ENCODE measurements around the gene TRIM38. TPM values are rescaled to one million over a fixed set of nuclear protein-coding genes. Genes with fewer than 3 reads are reported as not detected.

Gene TRIM38
- total RNA-seq, 1 donor from 2014 or later = 2.3 TPM

DNA sequence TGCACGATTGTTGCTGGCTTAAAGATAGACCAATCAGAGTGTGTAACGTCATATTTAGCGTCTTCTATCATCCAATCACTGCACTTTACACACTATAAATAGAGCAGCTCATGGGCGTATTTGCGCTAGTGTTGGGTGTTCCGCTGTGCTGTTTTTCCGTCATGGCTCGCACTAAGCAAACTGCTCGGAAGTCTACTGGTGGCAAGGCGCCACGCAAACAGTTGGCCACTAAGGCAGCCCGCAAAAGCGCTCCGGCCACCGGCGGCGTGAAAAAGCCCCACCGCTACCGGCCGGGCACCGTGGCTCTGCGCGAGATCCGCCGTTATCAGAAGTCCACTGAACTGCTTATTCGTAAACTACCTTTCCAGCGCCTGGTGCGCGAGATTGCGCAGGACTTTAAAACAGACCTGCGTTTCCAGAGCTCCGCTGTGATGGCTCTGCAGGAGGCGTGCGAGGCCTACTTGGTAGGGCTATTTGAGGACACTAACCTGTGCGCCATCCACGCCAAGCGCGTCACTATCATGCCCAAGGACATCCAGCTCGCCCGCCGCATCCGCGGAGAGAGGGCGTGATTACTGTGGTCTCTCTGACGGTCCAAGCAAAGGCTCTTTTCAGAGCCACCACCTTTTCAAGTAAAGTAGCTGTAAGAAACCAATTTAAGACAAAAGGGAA is 57.9 kb downstream of the TRIM38 start:
- intact Hi-C loops (cut with DNase I) = no loop called here
- DNase-seq (peak; percentile 86), ATAC-seq (ENCODE audit: poor library complexity) (peak; percentile 74)

DNA sequence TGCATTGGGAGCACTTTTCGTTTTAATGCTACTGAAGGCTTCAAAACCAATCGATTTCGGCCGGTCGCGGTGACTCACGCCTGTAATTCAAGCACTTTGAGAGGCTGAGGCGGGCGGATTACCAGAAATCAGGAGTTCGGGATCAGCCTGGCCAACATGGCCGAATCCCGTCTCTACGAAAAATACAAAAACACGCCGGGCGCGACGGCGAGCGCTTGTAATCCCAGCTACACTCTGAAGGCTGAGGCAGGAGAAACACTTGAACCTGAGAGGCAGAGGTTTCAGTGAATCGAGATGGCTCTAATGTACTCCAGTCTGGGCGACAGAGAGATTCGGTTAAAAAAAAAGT is 58.4 kb downstream of the TRIM38 start:
- ATAC-seq (ENCODE audit: poor library complexity) (peak; percentile 16), DNase-seq (peak; percentile 78)
- intact Hi-C loops (cut with DNase I) = no loop called here

DNA sequence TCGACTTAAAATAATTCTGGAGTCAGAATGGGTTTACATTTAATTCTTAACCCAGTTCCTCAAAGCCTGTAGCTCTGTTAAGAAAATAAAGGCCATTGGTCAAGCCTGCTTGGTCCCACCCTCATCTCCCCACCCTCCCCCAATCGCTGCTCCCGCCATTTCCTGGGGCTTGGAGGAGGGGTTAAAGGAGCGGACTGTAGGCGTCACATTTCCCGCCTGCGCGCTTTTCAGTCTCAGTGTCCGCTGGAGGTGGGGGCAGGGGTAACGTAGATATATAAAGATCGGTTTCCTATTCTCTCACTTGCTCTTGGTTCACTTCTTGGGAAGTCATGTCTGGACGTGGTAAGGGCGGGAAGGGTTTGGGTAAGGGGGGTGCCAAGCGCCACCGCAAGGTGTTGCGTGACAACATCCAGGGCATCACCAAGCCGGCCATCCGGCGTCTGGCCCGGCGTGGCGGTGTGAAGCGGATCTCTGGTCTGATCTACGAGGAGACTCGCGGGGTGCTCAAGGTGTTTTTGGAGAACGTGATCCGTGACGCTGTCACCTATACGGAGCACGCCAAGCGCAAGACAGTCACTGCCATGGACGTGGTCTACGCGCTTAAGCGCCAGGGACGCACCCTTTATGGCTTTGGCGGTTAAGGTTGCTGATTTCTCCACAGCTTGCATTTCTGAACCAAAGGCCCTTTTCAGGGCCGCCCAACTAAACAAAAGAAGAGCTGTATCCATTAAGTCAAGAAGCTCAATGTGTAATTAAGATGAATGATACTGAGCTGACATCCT is 58.9 kb downstream of the TRIM38 start:
- peak; percentile 94 for DNase-seq
- intact Hi-C loops (cut with DNase I) = no loop called here
- peak; percentile 83 for ATAC-seq (ENCODE audit: poor library complexity)

DNA sequence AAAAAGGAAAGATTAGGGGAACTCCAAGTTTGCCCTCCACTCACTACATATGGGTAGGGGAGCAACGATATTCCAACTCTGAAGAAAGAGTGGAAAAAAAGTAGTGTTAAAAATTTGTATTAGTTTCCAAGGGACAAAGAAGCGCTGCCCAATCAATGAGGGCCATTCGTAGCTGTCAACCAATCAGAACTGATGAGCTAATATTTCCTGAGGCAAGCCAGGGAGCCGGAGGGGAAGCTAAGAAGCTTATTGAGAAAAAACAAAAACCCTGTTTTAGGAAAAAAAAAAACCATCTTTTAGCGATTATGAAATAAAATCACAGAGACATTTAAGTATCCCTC is 59.5 kb downstream of the TRIM38 start:
- intact Hi-C loops (cut with DNase I) = no loop called here
- peak; percentile 37 for ATAC-seq (ENCODE audit: poor library complexity)
- peak; percentile 48 for DNase-seq

DNA sequence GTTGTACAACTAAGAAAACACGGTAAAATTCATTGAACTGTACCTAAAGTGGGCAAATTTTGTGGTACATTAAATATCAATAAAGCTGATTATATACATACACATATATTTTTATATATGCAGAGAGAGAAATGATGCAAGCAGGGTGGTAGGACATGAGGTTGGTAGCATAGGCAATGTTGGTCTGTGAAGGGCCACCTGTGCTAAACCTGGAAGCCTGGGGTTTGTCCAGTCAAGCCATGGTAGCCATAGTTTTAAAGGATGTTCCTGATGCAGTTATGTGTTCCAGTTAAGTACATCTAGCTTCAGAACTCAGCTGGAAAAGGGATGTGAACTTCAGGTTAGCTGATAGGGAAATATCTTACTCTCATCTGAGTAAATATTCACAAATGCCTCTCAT is 60.1 kb downstream of the TRIM38 start:
- ATAC-seq (ENCODE audit: poor library complexity) (no peak), DNase-seq (no peak)
- intact Hi-C loops (cut with DNase I) = no loop called here

DNA sequence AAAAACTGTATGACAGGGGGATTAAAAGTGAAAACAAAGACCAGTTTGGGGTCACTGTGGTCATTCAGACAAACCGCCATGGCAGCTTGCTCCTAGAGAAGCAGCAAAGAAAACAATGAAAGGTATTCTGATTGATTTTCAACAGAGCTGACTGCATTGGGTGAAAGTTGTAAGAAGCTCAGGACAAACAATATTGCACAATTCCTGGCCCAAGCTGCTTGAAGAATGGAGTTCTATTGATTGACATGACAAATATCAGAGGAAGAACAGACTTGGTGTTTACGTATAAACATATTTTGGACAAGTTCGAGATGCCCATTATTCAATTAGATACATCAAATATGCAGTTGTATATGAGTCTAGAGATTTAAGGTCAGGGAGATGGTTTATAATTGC is 62.0 kb downstream of the TRIM38 start:
- intact Hi-C loops (cut with DNase I) = no loop called here
- no peak for ATAC-seq (ENCODE audit: poor library complexity)
- no peak for DNase-seq

DNA sequence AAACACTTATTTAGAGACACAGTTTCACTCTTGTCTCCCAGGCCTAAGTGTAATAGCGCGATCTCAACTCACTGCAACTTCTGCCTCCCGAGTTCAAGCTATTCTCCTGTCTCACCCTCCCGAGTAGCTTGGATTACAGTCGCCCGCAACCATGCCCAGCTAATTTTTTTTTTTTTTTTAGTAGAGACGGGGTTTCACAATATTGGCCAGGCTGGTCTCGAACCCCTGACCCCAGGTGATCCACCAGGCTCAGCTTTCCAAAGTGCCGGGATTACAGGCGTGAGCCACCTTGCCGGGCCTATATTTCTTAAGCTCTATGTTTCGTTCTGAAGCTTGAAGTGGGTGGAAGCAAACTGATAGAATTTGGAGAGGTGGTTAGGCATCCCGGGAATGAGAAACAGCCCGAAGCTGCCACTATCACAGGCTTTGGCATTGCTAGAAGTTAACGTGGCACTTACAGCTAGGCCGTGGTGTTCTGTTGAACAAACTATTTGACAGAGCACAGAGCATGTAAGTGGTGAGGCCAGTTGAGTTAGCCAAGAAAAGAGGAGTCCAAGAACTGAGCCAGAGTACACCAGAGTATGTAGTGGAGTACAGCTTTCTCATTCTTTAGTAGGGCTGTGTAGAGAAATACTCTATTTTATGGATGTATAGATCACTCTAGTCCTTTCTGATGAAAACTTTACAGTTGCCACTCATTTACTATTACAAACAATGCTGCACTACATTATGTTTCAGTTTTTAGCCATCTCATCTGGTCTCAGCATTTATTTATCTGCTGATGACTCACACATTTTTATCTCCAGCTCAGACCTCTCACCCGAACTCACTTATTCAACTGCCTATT is 62.7 kb downstream of the TRIM38 start:
- DNase-seq = no peak
- intact Hi-C loops (cut with DNase I) = no loop called here
- peak; percentile 41 for ATAC-seq (ENCODE audit: poor library complexity)

DNA sequence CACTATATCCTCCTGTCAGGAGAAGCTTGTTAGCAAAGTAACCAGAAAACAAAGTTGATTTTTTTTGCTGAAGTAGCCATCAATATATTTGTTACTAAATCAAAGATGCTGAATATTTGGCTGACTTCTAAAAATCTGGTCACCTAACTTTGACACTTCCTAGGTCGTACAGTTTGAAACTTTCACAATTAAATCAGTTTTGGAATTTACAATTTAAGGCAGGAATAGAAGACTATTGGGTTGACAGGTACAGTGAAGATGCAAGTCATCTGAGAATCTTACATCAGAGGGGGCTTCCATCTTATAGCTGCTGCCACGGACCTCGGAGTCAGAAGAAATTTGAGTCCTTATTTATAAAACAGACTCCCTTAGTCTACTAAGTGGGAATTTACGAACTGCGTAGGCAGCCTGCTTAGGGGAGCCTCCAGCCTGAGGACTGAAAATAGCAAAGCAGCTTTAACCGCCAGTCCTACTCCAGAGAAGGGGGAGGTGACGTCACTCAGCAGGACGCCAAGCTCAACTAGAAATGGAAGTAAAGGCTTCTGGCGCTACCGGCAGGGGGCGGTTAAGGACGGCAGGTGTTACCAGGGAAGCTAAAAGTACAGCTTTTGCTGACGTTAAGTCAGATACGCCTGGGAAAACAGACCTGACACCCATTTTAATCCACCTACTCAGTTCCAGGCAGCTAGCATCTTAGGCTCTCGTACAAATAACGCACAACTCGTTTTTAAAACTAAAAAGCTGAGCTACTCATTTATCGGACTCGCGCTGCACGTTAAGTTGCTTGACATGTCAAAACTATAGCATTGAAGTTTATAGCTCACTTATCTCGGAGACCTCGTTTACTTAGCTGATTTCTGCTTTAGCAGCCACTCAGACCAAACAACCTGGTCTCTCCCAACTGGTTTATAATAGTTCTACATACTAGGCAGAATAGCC is 63.6 kb downstream of the TRIM38 start:
- peak; percentile 75 for ATAC-seq (ENCODE audit: poor library complexity)
- DNase-seq = peak; percentile 96
- intact Hi-C loops (cut with DNase I) = no loop called here

DNA sequence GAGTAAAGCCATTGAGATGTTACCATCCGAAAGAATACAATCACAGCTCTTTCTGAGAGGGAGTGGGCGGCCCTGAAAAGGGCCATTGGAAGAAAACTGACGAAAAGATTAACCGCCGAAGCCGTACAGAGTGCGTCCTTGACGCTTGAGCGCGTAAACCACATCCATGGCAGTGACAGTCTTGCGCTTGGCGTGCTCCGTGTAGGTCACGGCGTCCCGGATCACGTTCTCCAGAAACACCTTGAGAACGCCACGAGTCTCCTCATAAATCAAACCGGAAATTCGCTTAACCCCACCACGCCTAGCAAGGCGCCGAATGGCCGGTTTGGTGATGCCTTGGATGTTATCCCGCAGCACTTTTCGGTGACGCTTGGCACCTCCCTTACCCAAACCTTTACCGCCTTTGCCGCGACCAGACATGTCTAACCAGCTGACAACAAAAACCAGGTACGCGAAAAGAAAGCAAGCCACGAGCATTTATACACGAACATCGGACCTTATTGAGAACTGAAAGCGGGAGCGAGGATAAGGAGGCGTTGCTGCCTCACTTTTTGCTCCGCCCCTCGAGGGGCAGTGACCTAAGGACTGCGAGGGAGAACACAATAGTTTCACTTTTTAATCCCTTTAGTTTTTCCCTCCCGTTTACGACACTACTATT is 64.4 kb downstream of the TRIM38 start:
- intact Hi-C loops (cut with DNase I) = no loop called here
- ATAC-seq (ENCODE audit: poor library complexity) (peak; percentile 76), DNase-seq (peak; percentile 92)

DNA sequence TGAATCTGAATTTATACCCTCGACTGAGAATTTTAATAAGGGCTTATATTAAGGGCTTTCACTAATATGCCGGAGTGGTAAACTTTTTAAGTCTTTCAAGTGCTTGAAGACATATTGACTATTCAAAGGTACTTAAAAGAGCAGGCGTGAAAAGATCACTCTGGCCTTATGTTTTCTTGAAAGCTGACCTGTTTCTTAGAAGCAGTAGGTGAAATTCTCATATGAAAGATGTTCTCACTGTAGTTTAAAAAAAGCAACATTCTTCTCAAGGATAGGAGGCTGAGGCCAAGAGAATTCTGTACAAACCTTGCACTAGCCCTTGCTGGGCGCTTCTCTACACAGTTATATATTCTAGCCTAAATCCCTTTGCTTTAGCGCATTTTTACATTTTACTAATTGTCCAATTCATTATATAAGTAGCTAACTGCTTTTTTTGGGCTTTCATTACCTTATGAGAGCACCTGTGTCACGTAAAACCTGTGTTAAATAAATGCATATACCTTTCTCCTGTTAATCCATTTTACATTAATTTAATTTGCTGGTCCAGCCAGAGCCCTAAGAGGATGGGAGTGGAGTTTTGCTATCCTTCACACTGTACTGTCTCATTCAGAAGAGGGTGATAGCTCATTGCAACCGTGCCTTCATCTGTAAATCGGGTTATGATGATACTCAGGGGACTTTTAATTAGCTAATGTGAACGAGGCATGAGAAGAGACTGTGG is 65.0 kb downstream of the TRIM38 start:
- ATAC-seq (ENCODE audit: poor library complexity) = no peak
- intact Hi-C loops (cut with DNase I) = no loop called here

DNA sequence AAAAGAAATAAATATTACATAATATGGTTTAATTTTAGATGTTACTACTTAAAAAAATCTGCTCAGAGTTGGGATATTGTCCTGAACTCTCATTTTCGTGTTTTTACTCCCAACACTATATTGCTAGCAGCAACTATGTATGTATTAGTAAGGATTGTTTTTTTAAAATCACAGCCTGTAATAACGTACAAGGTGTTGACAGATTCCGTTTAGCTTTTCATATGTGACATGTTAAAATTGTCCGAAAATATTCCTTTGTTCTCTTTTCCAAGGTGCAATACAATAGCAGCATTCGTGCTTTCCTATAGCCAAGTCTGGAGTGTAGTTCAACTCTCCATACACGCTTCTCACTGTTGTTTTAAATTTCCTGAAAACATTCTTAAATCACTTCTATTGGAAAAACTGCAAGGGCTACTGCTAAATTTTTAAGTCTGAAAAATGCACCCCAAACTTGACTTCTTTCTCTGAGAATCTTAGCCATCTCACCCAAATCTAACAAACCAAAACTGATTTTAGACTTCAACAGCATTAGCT is 65.7 kb downstream of the TRIM38 start:
- ATAC-seq (ENCODE audit: poor library complexity) (no peak), DNase-seq (no peak)
- intact Hi-C loops (cut with DNase I) = no loop called here

More for the DNA sequence above, 65.0 kb downstream of the TRIM38 start:
- no peak for DNase-seq

DNA sequence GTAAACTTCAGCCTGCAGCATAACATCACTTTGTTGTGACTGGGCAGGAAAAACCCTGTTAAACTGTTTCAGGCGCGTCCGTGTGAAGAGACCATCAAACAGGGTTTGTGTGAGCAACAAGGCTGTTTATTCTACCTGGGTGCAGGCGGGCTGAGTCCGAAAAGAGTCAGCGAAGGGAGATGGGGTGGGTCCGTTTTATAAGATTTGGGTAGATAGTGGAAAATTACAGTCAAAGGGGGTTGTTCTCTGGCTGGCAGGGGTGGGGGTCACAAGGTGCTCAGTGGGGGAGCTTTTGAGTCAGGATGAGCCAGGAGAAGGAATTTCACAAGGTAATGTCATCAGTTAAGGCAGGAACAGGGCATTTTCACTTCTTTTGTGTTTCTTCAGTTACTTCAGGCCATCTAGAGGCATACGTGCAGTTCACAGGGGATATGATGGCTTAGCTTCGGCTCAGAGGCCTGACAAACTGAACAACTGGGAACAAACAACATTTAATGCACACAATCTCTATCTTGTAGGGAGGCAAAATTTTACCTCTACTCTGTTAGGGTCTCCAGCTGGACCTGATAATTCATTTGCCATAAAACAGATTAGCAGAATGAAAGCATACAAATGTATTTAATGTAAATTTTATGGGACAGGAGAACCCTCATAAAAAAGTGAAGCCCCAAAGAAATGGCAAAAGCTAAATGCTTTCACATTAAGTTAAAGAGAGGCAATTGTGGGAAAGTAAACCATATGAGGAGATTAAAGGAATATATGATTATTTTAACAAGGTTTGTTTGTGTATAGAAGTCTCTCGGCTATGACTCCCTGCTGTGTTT is 66.4 kb downstream of the TRIM38 start:
- DNase-seq = no peak
- ATAC-seq (ENCODE audit: poor library complexity) = no peak
- intact Hi-C loops (cut with DNase I) = no loop called here

DNA sequence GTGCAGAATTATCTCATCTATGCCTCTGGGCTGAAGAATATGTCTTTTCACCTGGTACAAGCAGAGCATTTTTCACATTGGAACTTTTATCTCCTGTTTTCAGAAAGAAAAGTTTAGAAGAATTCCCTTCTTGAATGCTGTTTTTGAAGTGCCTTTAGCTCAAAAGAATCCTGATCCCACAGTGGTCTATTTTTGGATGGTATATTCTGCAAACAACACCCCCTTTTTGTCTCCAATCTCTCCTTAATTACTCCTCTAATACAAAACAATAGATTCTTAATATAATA is 66.9 kb downstream of the TRIM38 start:
- no peak for DNase-seq
- ATAC-seq (ENCODE audit: poor library complexity) = no peak
- intact Hi-C loops (cut with DNase I) = no loop called here

DNA sequence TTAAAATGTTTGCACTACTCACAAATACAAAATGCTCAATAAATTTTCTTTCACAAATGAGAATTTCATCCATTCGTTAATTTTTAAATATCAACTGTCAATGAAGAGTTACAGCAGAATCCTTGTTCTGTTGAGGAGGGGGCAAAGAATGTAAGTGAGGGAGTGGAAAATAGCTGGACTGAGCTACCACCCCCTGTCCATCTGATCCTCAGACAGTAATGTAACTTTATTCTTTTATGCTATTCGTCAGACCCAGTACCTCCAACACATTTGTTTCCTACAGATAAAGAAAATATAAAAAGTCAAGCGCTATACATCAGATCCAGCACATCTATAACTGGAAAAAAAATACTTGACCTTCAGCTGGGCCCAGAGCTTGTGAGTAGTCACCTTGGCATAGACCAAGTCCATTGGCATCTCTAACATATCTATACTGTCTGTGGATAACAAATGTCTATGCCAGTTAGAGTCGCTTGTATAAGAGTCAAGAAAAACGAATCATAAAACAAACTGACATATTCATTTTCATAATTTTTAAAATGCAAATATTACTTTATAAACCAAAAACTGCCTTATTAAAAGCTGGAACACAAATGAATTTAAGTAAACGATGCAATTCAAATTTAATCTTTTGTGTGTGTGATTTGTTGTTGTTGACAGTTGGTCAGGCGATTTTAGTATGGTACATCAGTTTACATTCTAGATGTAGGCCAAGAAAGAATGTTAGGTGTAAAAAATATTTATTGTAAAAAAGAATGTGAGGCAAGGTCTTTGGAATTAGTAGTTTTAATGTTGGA is 67.5 kb downstream of the TRIM38 start:
- DNase-seq (no peak), ATAC-seq (ENCODE audit: poor library complexity) (no peak)
- intact Hi-C loops (cut with DNase I) = loop anchor here (10.0 kb wide), 1 partner anchor 165 kb away; a partner anchor contains a TSS

DNA sequence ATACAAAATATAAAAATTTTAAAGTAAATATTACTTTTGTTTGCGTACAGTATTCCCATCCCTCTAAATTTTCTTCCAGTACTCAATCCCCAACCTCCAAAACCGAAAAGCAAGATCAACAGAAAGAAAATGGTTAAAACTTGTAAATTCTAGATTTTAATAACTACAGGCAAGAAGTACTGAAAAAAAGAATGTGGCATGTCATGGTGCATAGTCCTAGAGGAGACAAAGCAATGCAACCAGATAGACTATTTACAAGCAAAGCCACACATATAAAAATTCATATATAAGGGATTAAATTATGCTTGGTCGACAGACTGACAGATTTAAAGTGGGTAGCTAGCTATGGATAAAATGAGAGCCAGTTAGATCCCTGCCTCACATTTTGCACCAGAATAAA is 68.1 kb downstream of the TRIM38 start:
- ATAC-seq (ENCODE audit: poor library complexity) (no peak), DNase-seq (no peak)
- intact Hi-C loops (cut with DNase I) = loop anchor here (10.0 kb wide), 1 partner anchor 164 kb away; a partner anchor contains a TSS

DNA sequence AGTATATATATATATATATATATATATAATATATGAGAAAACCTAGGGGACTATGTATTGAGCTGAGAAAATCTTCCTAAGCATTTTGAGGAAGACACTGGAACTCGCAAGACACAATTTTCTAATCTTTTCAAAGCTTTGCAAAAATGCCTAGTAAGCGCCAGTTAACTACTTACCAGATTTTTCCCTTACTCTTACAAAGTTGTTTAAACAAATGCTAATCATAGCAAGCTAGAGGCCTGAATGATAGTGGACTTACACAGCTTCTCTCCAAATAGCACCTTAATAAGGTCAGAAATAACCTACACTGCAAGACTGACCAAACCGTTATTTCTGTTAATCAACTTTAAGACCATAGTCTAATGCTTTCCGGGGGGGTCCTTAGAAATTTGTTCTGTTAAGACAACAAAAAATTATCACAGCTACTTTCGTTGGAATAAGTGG is 68.6 kb downstream of the TRIM38 start:
- DNase-seq = no peak
- no peak for ATAC-seq (ENCODE audit: poor library complexity)
- intact Hi-C loops (cut with DNase I) = loop anchor here (10.0 kb wide), 1 partner anchor 164 kb away; a partner anchor contains a TSS
